Measurements from ENCODE around the gene RFC3.

Gene RFC3

DNA sequence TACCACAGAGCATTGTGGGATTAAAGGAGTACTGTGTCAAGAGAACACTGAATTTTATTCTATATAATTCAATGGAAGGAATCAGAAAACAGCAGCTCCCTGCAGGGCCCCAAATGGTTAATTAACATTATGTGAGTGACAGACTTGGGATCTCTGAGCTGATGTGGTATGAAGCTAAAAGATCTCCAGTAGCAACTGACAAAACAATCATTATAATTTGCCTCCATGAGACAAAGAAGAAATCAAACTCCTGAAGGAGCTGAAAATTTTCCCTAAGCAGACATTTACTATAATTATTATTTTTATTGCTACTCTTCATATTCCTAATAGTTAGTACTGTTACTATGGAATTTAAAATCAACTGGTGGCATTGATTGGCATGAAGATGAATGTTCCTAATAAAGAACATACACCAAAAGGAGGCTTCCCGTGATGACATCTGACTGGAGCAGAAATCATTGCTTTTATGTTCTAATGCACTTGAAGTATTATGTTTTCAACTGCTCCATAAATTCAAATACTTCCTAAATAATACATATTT is 28.8 kb upstream of the RFC3 start:
- Histone ChIP-seq H3K27me3 (no peaks in the 10 kb centered on the region), H3K4me3 (ENCODE audit: low read depth in 1 of 2, low read length in 1 of 2) (no peak overlapping the region), H3K4me1 (ENCODE audit: control insufficient read depth in 1 of 2, insufficient read depth in 1 of 2, low read depth in 1 of 2, low read length in 1 of 2) (peaks cover 5 to 11% of the 10 kb centered on the region in 2 experiments), H3K27ac (no peak overlapping the region), H3K36me3 (no peaks in the 10 kb centered on the region), H3K9me3 (no peaks in the 10 kb centered on the region)
- TF ChIP-seq, protein P1, sequence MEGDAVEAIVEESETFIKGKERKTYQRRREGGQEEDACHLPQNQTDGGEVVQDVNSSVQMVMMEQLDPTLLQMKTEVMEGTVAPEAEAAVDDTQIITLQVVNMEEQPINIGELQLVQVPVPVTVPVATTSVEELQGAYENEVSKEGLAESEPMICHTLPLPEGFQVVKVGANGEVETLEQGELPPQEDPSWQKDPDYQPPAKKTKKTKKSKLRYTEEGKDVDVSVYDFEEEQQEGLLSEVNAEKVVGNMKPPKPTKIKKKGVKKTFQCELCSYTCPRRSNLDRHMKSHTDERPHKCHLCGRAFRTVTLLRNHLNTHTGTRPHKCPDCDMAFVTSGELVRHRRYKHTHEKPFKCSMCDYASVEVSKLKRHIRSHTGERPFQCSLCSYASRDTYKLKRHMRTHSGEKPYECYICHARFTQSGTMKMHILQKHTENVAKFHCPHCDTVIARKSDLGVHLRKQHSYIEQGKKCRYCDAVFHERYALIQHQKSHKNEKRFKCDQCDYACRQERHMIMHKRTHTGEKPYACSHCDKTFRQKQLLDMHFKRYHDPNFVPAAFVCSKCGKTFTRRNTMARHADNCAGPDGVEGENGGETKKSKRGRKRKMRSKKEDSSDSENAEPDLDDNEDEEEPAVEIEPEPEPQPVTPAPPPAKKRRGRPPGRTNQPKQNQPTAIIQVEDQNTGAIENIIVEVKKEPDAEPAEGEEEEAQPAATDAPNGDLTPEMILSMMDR (IDR thresholded peaks at IDR 0.05), result no peak

DNA sequence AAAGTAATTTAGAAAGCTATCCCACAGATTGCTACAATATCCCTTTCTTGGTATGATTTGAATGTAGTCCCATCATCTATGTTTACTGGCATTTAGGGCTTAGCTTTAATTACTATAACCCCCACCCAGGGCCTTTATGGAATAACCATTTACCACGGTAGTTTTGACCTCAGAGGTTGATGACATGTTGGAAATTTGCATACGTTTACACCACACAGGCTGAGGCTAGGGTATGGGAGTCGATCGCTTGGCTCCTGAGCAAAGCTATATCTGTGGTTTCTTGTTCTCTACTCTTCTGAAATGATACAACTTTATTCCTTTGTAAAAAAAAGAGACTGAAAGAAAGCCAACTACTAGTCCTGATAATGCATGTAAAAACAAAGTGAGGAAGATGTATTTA is 28.2 kb upstream of the RFC3 start:
- Histone ChIP-seq H3K36me3 (no peaks in the 10 kb centered on the region), H3K4me3 (ENCODE audit: low read depth in 1 of 2, low read length in 1 of 2) (no peak overlapping the region), H3K27ac (no peak overlapping the region), H3K4me1 (ENCODE audit: control insufficient read depth in 1 of 2, insufficient read depth in 1 of 2, low read depth in 1 of 2, low read length in 1 of 2) (peaks cover 5 to 11% of the 10 kb centered on the region in 2 experiments), H3K27me3 (no peaks in the 10 kb centered on the region), H3K9me3 (no peaks in the 10 kb centered on the region)
- TF ChIP-seq, protein P1 (IDR thresholded peaks at IDR 0.05), result no peak

DNA sequence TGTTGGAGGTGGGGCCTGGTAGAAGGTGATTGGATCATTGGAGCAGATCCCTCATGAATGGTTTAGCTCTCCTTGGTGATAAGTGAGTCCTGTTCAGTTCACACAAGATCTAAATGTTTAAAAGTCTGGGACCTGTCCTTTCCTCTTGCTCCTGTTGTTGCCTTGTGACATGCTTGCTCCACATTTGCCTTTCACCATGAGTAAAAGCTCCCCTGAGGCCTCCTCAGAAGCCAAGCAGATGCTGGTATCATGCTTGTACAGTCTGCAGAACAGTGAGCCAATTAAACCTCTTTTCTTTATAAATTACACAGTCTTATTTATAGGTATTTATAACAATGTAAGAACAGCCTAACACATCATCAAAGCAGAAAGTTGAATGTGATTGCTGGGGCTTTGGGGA is 24.2 kb upstream of the RFC3 start:
- no peaks in the 10 kb centered on the region for H3K36me3 ChIP-seq
- TF ChIP-seq, protein P1 (IDR thresholded peaks at IDR 0.05), result no peak
- no peaks in the 10 kb centered on the region for H3K9me3 ChIP-seq
- no peaks in the 10 kb centered on the region for H3K4me1 ChIP-seq (ENCODE audit: control insufficient read depth in 1 of 2, insufficient read depth in 1 of 2, low read depth in 1 of 2, low read length in 1 of 2)
- H3K4me3 ChIP-seq (ENCODE audit: low read depth in 1 of 2, low read length in 1 of 2), result no peak overlapping the region
- H3K27ac ChIP-seq, result no peak overlapping the region
- H3K27me3 ChIP-seq, result no peaks in the 10 kb centered on the region

DNA sequence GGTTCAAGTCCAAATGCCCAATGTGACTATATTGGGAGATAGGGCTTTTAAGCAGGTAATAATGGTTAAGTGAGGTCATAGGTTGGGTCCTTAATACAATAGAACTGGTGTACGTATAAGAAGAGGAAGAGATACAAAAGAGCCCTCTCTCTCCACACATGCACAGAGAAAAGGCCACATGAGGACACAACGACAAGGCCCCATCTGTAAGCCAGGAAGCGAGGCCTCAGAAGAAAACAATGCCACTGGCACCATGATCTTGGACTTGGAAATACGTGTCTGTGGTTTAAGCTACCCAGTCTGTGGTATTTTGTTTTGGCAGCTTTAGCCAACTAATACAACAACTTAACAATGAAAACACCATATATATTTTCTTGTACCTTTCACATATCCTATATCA is 23.4 kb upstream of the RFC3 start:
- TF ChIP-seq, protein P1 (IDR thresholded peaks at IDR 0.05), result no peak
- Histone ChIP-seq H3K27me3 (no peaks in the 10 kb centered on the region), H3K36me3 (no peaks in the 10 kb centered on the region)

DNA sequence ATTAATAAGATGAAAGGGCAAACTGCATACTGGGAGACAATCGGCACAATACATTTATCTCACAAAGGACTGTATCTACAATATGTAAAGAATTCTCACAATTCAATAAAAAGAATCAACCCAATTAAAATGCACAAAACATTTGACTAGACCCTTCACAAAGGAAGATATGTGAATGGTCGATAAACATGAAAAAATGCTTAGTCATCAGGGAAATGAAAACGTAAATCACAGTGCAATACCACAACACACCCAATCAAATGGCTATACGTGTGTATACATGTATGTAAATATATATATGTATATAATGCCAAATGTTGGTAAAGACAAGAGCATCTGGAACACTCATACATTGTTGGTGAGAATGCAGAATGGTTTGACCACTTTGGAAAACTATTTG is 21.9 kb upstream of the RFC3 start:
- Histone ChIP-seq H3K27me3 (no peaks in the 10 kb centered on the region), H3K4me1 (ENCODE audit: control insufficient read depth in 1 of 2, insufficient read depth in 1 of 2, low read depth in 1 of 2, low read length in 1 of 2) (no peaks in the 10 kb centered on the region), H3K4me3 (ENCODE audit: low read depth in 1 of 2, low read length in 1 of 2) (no peak overlapping the region), H3K27ac (no peak overlapping the region), H3K9me3 (no peaks in the 10 kb centered on the region), H3K36me3 (no peaks in the 10 kb centered on the region)
- TF ChIP-seq, protein P1 (IDR thresholded peaks at IDR 0.05), result no peak

More for the DNA sequence above, 23.4 kb upstream of the RFC3 start:
- H3K4me1 ChIP-seq (ENCODE audit: control insufficient read depth in 1 of 2, insufficient read depth in 1 of 2, low read depth in 1 of 2, low read length in 1 of 2), result no peaks in the 10 kb centered on the region
- no peak overlapping the region for H3K4me3 ChIP-seq (ENCODE audit: low read depth in 1 of 2, low read length in 1 of 2)
- no peak overlapping the region for H3K27ac ChIP-seq
- no peaks in the 10 kb centered on the region for H3K9me3 ChIP-seq

DNA sequence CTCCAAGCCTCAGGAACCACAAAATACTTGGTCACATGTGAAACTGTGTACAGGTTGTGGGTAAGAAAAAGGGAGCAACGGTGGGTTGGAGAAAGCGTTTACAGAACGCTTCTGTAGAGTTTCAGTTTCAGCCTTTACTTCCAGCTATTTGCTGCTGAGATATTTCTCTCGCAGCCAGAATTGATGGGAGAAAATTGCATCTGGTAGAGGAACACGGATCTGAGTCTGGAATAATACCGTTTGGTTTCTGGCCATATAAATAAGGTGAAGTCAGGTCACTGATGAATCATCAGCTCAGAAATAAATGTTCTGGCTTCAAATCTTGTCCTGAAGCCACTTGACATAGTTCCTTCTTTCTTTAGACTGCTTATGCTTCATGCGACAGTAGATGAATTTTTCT is 20.3 kb upstream of the RFC3 start:
- Histone ChIP-seq H3K27ac (no peak overlapping the region), H3K27me3 (no peaks in the 10 kb centered on the region), H3K36me3 (no peaks in the 10 kb centered on the region), H3K4me3 (ENCODE audit: low read depth in 1 of 2, low read length in 1 of 2) (no peak overlapping the region), H3K4me1 (ENCODE audit: control insufficient read depth in 1 of 2, insufficient read depth in 1 of 2, low read depth in 1 of 2, low read length in 1 of 2) (no peaks in the 10 kb centered on the region), H3K9me3 (no peaks in the 10 kb centered on the region)
- TF ChIP-seq, protein P1 (IDR thresholded peaks at IDR 0.05), result no peak

All from neutrophil (primary cell).